WTC11 (cell line): ENCODE results near the gene NAA40. TPM values are rescaled to one million over a fixed set of nuclear protein-coding genes. Genes with fewer than 3 reads are reported as not detected.

Source experiments
- CBFB ChIP-seq: sonication (generic); formaldehyde crosslinking; IDR thresholded peaks from 2 replicates; pipeline ENCODE4 v1.8.1; 2022; ENCODE audit warnings: mild to moderate bottlenecking, low read depth, missing genetic modification reagents
- GTF2I ChIP-seq: fragments of 250-450 bp; sonication (Bioruptor Pico); conservative IDR thresholded peaks from 2 replicates; pipeline ENCODE4 v1.4.0; 2021; ENCODE audit warnings: mild to moderate bottlenecking
- MYBL2 ChIP-seq: sonication (generic); formaldehyde crosslinking; IDR thresholded peaks from 2 replicates; pipeline ENCODE4 v1.8.1; 2023; ENCODE audit warnings: mild to moderate bottlenecking, moderate library complexity, missing genetic modification reagents
- NFATC4 ChIP-seq: fragments of 250-450 bp; sonication (Bioruptor Pico); IDR thresholded peaks from 2 replicates; pipeline ENCODE4 v1.9.0; 2021; ENCODE audit warnings: mild to moderate bottlenecking
- NFYB ChIP-seq: sonication (generic); formaldehyde crosslinking; conservative IDR thresholded peaks from 2 replicates; pipeline ENCODE4 v1.8.0; 2022; ENCODE audit warnings: low read depth, missing genetic modification reagents
- PRRX2 ChIP-seq: fragments of 250-450 bp; sonication (Bioruptor Pico); IDR thresholded peaks from 2 replicates; pipeline ENCODE4 v1.8.0; 2021; ENCODE audit warnings: mild to moderate bottlenecking
- RELA ChIP-seq: sonication (generic); formaldehyde crosslinking; IDR thresholded peaks from 2 replicates; pipeline ENCODE4 v1.8.1; 2022; ENCODE audit warnings: missing genetic modification reagents, mild to moderate bottlenecking, borderline replicate concordance
- SMAD4 ChIP-seq: sonication (generic); formaldehyde crosslinking; IDR thresholded peaks from 2 replicates; pipeline ENCODE4 v1.8.0; 2022; ENCODE audit warnings: mild to moderate bottlenecking, missing genetic modification reagents
- SOX15 ChIP-seq: fragments of 250-450 bp; sonication (Bioruptor Pico); IDR thresholded peaks from 2 replicates; pipeline ENCODE4 v1.9.0; 2021; ENCODE audit warnings: mild to moderate bottlenecking
- SP1 ChIP-seq: sonication (generic); formaldehyde crosslinking; conservative IDR thresholded peaks from 2 replicates; pipeline ENCODE4 v1.8.1; 2022; ENCODE audit warnings: missing genetic modification reagents
- TEAD4 ChIP-seq: sonication (generic); formaldehyde crosslinking; IDR thresholded peaks from 2 replicates; pipeline ENCODE4 v1.8.0; 2022; ENCODE audit warnings: mild to moderate bottlenecking, missing genetic modification reagents
- ZNF317 ChIP-seq: sonication (generic); formaldehyde crosslinking; IDR thresholded peaks from 2 replicates; pipeline ENCODE4 v1.8.1; 2023; ENCODE audit warnings: low read depth, mild to moderate bottlenecking, moderate library complexity, missing genetic modification reagents, borderline replicate concordance
- total RNA-seq: library from RNA; stranded (reverse); gene quantifications from 3 replicates; pipeline ENCODE4 v1.2.3, GENCODE V29; 2021
- TF ChIP-seq, protein P1 (sequence below): sonication (generic); formaldehyde crosslinking; IDR thresholded peaks from 2 replicates; pipeline ENCODE4 v1.8.0; 2022; ENCODE audit warnings: mild to moderate bottlenecking, missing genetic modification reagents
- TF ChIP-seq, protein P2 (sequence below): sonication (generic); formaldehyde crosslinking; IDR thresholded peaks from 2 replicates; pipeline ENCODE4 v1.8.0; 2023; ENCODE audit warnings: missing genetic modification reagents
- TF ChIP-seq, protein P3 (sequence below): fragments of 250-450 bp; sonication (Bioruptor Pico); IDR thresholded peaks from 2 replicates; pipeline ENCODE4 v1.9.0; 2021; ENCODE audit warnings: mild to moderate bottlenecking, borderline replicate concordance
- TF ChIP-seq, protein P4 (sequence below): fragments of 250-450 bp; sonication (Bioruptor Pico); IDR thresholded peaks from 2 replicates; pipeline ENCODE4 v1.9.0; 2021; ENCODE audit warnings: mild to moderate bottlenecking
- TF ChIP-seq, protein P5 (sequence below): sonication (generic); formaldehyde crosslinking; IDR thresholded peaks from 2 replicates; pipeline ENCODE4 v1.8.0; 2023; ENCODE audit warnings: missing genetic modification reagents, mild to moderate bottlenecking, borderline replicate concordance
- TF ChIP-seq, protein P6 (sequence below): sonication (generic); formaldehyde crosslinking; IDR thresholded peaks from 2 replicates; pipeline ENCODE4 v1.8.0; 2023; ENCODE audit warnings: mild to moderate bottlenecking, missing genetic modification reagents
- TF ChIP-seq, protein P7 (sequence below): fragments of 250-450 bp; sonication (Bioruptor Pico); IDR thresholded peaks from 2 replicates; pipeline ENCODE4 v1.9.0; 2021; ENCODE audit warnings: mild to moderate bottlenecking
- TF ChIP-seq, protein P8 (sequence below): sonication (generic); formaldehyde crosslinking; IDR thresholded peaks from 2 replicates; pipeline ENCODE4 v1.8.1; 2023; ENCODE audit warnings: mild to moderate bottlenecking, missing genetic modification reagents, moderate library complexity
- TF ChIP-seq, protein P9 (sequence below): fragments of 250-450 bp; sonication (Bioruptor Pico); IDR thresholded peaks from 2 replicates; pipeline ENCODE4 v1.9.0; 2021; ENCODE audit warnings: moderate library complexity, mild to moderate bottlenecking, inconsistent platforms, borderline replicate concordance

Gene NAA40
- total RNA-seq, 1 experiment from 2014 or later = 31.8 TPM

DNA sequence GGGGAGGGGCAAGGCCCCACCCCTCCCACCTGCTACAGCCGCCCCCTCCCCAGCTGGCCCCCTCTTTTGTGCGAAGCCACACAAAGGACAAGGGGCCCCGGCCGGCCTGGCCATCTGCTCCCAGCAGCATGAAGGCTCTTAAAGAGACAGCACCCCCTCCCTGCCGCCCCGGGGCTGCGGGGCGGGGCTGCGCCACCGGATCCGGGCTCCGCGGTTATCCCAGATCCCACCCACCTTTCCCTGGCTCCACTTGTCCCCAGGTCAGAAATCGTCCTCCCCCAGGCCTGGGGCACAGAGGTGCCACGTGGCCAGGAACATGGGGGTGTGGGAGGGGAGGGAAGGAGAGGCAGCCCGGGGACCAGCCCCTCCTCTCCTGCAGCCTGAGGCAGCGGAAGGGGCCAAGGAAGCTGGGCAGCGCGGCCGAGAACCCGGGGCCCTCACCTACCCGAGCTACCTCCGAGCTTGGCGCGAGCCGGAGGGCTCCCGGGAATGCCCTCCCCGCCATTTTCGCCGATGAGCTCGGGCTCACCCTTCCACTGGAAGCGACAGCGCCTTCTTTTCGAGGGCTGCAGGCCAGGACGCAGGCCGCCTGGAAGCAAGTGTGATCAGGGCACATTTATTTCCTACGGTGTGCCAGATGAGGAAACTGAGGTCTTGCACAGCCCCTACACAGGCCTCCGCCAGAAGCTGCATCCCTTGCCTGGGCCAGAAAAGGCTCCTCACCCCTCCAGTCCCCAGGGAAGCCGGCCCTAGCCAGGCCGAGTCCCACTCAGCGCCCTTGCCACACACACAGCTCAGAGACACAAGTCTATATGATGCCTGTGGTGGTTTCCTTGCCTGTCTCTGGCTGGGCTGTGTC lies 19.3 kb upstream of the NAA40 start (continued):
- TF ChIP-seq, protein P1, sequence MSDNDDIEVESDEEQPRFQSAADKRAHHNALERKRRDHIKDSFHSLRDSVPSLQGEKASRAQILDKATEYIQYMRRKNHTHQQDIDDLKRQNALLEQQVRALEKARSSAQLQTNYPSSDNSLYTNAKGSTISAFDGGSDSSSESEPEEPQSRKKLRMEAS (CRISPR knock-in tag) = peak; percentile 97
- TF ChIP-seq, protein P2, sequence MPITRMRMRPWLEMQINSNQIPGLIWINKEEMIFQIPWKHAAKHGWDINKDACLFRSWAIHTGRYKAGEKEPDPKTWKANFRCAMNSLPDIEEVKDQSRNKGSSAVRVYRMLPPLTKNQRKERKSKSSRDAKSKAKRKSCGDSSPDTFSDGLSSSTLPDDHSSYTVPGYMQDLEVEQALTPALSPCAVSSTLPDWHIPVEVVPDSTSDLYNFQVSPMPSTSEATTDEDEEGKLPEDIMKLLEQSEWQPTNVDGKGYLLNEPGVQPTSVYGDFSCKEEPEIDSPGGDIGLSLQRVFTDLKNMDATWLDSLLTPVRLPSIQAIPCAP (CRISPR knock-in tag) = no peak
- no peak for TF ChIP-seq TEAD4 (CRISPR knock-in tag)
- TF ChIP-seq, protein P3, sequence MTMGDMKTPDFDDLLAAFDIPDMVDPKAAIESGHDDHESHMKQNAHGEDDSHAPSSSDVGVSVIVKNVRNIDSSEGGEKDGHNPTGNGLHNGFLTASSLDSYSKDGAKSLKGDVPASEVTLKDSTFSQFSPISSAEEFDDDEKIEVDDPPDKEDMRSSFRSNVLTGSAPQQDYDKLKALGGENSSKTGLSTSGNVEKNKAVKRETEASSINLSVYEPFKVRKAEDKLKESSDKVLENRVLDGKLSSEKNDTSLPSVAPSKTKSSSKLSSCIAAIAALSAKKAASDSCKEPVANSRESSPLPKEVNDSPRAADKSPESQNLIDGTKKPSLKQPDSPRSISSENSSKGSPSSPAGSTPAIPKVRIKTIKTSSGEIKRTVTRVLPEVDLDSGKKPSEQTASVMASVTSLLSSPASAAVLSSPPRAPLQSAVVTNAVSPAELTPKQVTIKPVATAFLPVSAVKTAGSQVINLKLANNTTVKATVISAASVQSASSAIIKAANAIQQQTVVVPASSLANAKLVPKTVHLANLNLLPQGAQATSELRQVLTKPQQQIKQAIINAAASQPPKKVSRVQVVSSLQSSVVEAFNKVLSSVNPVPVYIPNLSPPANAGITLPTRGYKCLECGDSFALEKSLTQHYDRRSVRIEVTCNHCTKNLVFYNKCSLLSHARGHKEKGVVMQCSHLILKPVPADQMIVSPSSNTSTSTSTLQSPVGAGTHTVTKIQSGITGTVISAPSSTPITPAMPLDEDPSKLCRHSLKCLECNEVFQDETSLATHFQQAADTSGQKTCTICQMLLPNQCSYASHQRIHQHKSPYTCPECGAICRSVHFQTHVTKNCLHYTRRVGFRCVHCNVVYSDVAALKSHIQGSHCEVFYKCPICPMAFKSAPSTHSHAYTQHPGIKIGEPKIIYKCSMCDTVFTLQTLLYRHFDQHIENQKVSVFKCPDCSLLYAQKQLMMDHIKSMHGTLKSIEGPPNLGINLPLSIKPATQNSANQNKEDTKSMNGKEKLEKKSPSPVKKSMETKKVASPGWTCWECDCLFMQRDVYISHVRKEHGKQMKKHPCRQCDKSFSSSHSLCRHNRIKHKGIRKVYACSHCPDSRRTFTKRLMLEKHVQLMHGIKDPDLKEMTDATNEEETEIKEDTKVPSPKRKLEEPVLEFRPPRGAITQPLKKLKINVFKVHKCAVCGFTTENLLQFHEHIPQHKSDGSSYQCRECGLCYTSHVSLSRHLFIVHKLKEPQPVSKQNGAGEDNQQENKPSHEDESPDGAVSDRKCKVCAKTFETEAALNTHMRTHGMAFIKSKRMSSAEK = no peak
- TF ChIP-seq, protein P4, sequence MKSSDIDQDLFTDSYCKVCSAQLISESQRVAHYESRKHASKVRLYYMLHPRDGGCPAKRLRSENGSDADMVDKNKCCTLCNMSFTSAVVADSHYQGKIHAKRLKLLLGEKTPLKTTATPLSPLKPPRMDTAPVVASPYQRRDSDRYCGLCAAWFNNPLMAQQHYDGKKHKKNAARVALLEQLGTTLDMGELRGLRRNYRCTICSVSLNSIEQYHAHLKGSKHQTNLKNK = no peak
- TF ChIP-seq GTF2I = no peak
- TF ChIP-seq ZNF317 (CRISPR knock-in tag) = no peak
- no peak for TF ChIP-seq PRRX2 (CRISPR knock-in tag)
- TF ChIP-seq, protein P5, sequence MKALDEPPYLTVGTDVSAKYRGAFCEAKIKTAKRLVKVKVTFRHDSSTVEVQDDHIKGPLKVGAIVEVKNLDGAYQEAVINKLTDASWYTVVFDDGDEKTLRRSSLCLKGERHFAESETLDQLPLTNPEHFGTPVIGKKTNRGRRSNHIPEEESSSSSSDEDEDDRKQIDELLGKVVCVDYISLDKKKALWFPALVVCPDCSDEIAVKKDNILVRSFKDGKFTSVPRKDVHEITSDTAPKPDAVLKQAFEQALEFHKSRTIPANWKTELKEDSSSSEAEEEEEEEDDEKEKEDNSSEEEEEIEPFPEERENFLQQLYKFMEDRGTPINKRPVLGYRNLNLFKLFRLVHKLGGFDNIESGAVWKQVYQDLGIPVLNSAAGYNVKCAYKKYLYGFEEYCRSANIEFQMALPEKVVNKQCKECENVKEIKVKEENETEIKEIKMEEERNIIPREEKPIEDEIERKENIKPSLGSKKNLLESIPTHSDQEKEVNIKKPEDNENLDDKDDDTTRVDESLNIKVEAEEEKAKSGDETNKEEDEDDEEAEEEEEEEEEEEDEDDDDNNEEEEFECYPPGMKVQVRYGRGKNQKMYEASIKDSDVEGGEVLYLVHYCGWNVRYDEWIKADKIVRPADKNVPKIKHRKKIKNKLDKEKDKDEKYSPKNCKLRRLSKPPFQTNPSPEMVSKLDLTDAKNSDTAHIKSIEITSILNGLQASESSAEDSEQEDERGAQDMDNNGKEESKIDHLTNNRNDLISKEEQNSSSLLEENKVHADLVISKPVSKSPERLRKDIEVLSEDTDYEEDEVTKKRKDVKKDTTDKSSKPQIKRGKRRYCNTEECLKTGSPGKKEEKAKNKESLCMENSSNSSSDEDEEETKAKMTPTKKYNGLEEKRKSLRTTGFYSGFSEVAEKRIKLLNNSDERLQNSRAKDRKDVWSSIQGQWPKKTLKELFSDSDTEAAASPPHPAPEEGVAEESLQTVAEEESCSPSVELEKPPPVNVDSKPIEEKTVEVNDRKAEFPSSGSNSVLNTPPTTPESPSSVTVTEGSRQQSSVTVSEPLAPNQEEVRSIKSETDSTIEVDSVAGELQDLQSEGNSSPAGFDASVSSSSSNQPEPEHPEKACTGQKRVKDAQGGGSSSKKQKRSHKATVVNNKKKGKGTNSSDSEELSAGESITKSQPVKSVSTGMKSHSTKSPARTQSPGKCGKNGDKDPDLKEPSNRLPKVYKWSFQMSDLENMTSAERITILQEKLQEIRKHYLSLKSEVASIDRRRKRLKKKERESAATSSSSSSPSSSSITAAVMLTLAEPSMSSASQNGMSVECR = peak; percentile 85; the same call in 1 of the 2 replicates
- peak; percentile 96 for TF ChIP-seq CBFB
- TF ChIP-seq SP1 = peak; percentile 67
- TF ChIP-seq, protein P6, sequence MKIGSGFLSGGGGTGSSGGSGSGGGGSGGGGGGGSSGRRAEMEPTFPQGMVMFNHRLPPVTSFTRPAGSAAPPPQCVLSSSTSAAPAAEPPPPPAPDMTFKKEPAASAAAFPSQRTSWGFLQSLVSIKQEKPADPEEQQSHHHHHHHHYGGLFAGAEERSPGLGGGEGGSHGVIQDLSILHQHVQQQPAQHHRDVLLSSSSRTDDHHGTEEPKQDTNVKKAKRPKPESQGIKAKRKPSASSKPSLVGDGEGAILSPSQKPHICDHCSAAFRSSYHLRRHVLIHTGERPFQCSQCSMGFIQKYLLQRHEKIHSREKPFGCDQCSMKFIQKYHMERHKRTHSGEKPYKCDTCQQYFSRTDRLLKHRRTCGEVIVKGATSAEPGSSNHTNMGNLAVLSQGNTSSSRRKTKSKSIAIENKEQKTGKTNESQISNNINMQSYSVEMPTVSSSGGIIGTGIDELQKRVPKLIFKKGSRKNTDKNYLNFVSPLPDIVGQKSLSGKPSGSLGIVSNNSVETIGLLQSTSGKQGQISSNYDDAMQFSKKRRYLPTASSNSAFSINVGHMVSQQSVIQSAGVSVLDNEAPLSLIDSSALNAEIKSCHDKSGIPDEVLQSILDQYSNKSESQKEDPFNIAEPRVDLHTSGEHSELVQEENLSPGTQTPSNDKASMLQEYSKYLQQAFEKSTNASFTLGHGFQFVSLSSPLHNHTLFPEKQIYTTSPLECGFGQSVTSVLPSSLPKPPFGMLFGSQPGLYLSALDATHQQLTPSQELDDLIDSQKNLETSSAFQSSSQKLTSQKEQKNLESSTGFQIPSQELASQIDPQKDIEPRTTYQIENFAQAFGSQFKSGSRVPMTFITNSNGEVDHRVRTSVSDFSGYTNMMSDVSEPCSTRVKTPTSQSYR = peak; percentile 89
- TF ChIP-seq, protein P7, sequence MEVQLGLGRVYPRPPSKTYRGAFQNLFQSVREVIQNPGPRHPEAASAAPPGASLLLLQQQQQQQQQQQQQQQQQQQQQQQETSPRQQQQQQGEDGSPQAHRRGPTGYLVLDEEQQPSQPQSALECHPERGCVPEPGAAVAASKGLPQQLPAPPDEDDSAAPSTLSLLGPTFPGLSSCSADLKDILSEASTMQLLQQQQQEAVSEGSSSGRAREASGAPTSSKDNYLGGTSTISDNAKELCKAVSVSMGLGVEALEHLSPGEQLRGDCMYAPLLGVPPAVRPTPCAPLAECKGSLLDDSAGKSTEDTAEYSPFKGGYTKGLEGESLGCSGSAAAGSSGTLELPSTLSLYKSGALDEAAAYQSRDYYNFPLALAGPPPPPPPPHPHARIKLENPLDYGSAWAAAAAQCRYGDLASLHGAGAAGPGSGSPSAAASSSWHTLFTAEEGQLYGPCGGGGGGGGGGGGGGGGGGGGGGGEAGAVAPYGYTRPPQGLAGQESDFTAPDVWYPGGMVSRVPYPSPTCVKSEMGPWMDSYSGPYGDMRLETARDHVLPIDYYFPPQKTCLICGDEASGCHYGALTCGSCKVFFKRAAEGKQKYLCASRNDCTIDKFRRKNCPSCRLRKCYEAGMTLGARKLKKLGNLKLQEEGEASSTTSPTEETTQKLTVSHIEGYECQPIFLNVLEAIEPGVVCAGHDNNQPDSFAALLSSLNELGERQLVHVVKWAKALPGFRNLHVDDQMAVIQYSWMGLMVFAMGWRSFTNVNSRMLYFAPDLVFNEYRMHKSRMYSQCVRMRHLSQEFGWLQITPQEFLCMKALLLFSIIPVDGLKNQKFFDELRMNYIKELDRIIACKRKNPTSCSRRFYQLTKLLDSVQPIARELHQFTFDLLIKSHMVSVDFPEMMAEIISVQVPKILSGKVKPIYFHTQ (CRISPR knock-in tag) = no peak
- TF ChIP-seq NFATC4 (CRISPR knock-in tag) = no peak
- TF ChIP-seq, protein P8, sequence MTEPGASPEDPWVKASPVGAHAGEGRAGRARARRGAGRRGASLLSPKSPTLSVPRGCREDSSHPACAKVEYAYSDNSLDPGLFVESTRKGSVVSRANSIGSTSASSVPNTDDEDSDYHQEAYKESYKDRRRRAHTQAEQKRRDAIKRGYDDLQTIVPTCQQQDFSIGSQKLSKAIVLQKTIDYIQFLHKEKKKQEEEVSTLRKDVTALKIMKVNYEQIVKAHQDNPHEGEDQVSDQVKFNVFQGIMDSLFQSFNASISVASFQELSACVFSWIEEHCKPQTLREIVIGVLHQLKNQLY = no peak
- TF ChIP-seq RELA (CRISPR knock-in tag) = no peak
- TF ChIP-seq, protein P9, sequence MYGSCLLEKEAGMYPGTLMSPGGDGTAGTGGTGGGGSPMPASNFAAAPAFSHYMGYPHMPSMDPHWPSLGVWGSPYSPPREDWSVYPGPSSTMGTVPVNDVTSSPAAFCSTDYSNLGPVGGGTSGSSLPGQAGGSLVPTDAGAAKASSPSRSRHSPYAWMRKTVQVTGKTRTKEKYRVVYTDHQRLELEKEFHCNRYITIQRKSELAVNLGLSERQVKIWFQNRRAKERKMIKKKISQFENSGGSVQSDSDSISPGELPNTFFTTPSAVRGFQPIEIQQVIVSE (CRISPR knock-in tag) = no peak
- TF ChIP-seq SOX15 = no peak
- TF ChIP-seq MYBL2 (CRISPR knock-in tag) = 0 out of 2 replicates have a peak, but pooled peaks have one; percentile 43
- TF ChIP-seq SMAD4 (CRISPR knock-in tag) = no peak
- TF ChIP-seq NFYB (CRISPR knock-in tag) = no peak
